Activated T-cell treated with anti-CD3 and anti-CD28 coated beads for 4 hours (primary cell): ENCODE data around the gene RNF7.
"Not testable (repeated sequence)": the region's sequence is repeated elsewhere in the genome, so short reads cannot be mapped to it uniquely, and the experiment has no call there.

Experiments used
- DNase-seq: peaks from one replicate; pipeline ENCODE4 v3.0.0-alpha.2; 2020

RNF7 gene

DNA sequence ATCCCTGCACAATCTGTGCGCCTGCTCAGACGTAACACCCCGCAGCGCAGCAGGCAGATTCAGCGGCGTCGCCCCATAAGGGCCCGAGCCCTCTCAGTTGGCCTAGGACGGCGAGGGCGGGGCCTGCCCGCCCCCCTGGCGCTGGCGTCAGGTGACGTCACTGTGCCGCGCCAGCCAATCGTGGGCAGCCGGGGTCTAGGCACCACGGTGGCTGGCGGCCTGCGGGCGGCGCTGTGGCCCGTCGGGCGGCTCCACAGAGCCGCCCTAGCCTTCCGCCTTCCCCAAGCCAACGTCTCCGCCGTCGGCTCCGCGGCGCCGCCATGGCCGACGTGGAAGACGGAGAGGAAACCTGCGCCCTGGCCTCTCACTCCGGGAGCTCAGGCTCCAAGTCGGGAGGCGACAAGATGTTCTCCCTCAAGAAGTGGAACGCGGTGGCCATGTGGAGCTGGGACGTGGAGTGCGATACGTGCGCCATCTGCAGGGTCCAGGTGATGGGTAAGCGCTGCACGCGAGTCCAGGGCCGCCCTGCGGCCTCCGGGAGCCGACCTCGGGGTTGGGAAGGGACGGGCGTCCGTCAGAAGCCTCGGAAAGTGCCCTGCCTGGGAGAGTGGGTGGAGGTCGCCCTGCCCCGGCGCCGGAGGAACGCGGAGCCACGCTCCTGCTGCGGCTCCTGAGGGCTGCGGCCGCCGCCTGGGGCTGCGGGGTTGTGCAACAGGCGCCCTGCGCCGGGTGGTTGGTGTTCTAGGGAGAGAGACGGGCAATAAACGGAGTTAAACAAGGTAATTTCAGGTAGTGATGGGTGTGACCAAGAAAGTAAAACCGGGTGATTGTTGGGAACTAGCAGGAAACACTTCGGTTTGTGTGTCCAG is at the start of gene RNF7:
Gene RNF7 (plus strand): TSS at position 277 of the 869 bp plus-strand sequence. CDS start 44 bp downstream, at position 321.
- peak; percentile 95 for DNase-seq

DNA sequence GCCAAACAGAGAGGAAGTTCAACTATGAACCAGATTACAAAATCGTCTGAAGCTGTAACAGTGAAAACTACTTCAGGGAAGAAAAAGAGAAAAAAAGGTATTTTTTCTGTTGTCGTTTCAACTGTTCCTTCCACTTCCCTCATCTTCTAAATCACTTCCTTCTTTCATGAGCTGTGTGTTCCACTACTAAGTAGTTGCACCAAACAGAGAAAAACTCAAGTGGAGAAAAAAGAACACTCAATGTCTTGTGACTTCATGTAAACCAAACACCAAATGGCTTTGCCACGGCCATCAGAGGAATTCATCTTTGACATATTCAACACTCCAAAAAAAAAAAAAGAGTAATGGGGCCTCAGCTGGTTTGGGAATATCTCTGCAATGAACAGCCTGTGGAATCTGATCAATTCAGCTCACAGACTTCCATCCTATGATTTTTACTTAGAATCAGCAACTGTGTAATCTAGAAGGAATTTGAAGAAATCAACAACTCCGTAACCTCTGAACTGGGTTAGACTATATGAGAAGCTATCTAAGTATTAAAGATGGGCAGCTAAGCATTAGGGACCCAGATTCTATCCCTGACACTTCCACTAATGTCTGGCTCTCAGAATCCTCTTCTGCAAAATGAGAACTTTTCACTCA is 47.5 kb upstream of the RNF7 start:
- no peak for DNase-seq

DNA sequence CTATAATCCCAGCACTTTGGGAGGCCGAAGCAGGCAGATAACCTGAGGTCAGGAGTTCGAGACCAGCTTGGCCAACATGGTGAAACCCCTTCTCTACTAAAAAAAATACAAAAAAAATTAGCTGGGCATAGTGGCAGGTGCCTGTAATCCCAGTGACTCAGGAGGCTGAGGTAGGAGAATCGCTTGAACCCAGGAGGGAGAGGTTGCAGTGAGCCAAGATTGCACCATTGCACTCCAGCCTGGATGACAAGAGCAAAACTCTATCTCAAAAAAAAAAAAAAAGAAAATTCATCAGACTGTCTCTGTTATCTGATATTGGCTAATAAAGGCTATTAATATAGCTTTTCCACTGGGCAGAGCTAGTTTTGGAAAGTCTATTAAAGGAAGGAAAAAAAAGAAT is 46.6 kb upstream of the RNF7 start:
- not testable (repeated sequence) for DNase-seq

DNA sequence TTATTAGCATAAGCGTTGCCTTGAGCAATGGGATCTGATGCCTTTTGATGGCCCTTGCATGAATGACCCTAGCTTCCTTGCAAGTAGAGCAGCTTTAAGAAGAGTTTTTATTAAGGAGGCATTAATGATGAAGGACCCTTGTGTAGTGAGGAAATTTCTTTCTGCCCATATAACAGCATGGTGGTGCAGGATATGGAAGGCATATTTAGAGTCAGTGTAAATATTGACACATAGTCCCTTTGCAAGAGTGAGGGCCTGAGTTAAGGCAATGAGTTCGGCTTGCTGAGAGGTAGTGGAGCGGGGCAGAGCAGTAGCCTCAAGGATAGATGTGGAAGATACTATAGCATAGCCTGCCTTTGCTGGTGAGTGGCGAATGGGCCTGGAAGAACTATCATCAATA is 45.1 kb upstream of the RNF7 start:
- DNase-seq, result not testable (repeated sequence)

DNA sequence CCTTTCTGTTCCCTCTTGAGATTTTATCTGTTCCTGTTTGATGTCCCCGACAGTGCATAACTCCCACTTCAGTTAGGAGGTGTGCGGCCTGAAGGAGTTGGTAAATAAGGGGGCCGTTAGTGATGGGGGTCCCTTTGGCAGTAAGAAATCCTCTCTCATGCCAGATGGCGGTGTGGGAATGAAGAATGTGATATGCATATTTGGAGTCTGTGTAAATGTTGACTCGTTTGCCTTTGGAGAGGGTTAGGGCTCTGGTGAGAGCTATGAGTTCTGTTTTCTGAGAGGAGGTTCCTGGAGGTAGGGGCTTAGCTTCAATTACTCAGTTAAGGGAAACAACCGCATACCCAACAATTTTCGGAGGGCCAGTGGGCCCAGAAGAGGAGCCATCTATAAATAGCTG is 38.8 kb upstream of the RNF7 start:
- no peak for DNase-seq

DNA sequence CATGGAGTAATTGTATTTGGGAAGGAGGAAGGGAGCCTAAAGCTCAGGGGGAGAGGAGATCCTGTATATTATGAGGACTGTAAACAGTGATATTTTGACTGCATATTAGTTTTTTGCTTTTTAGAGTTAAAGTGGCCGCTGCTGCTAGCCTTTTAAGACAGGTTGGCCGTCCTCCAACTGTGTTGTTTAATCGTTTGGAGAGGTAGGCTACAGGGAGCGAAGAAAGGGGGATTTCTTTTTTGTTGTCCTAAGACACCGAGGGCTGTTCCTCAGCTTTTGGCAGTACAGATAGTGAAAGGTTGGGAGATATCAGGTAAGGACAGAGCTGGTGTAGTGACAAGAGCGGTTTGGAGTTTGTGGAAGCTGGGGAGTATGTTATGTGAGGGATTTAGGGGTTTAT is 38.2 kb upstream of the RNF7 start:
- DNase-seq, result no peak

DNA sequence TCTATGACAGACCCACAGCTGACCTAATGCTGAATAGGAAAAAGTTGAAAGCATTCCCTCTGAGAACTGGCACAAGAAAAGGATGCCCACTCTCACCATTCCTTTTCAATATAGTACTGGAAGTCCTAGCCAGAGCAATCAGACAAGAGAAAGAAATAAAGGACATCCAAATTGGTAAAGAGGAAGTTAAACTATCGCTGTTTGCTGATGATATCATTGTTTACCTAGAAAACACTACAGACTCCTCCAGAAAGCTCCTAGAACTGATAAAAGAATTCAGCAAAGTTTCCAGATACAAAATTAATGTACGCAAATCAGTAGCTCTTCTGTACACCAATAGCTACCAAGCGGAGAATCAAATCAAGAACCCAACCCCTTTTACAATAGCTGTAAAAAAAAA is 34.7 kb upstream of the RNF7 start:
- DNase-seq, result not testable (repeated sequence)

DNA sequence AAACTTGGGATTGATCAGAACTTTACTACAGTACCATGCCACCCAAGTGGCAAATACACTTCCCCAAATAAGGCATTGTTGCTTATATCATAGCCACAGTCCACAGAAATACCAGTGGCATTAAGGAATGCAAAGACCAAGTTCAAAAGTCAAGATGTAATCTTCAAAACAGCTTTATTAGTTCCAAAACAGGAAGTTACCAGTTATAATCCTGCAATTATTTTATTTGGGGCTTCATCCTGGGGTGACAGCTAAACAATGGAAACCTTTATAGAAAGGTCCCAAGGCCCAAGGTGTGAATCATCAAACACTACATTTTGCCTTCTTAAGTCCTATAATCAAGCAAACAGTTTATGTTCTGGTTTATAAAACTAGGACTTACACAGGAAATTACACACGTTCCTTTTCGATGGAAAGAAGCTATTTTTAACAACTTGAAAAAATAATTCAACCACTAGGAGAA is 30.3 kb upstream of the RNF7 start:
- no peak for DNase-seq

DNA sequence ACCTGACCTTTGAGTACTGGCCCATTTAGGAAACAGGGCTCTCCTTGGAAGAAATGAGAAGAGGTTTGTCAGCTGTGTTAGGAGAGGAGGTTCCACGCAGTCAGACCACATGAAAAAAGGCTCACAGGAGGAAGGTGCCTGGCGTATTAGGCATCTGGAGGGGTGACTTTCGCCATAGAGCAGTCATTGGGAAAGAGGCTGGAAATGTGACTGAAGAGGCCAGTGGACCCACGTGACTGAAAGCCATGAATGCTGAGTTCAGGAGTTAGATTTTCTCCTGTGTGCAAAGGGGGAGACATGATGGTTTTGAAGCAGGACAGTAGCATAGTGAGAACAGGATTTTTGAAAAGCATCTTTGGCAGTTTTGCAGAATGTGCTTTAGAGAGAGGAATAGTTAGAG is 29.7 kb upstream of the RNF7 start:
- DNase-seq, result no peak

DNA sequence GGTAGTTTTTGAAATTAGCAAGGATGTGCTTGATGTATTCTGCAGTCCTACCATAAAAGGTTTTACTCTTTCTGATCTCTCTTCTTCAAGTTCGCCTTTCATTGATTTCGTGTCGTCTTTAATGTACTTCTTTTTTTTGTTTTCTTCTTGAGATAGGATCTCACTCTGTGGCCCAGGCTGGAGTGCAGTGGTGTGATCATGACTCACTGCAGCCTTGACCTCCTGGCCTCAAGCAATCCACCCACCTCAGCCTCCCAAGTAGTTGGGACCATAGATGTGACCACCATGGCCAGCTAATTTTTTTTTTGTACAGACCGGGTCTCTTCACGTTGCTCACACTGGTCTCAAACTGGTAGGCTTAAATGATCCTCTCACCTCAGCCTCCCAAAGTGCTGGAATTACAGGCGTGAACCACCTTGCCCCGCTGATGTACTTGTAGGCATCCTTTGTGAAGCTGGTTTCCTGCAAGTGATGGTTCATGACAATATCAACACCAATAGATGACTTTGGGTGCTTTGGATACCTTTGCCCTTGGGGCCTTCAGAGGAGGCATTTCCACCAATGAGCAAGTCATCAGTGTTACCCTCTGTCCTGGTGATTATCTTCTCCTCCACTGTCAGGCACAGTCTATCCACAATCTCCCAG is 28.9 kb upstream of the RNF7 start:
- no peak for DNase-seq

DNA sequence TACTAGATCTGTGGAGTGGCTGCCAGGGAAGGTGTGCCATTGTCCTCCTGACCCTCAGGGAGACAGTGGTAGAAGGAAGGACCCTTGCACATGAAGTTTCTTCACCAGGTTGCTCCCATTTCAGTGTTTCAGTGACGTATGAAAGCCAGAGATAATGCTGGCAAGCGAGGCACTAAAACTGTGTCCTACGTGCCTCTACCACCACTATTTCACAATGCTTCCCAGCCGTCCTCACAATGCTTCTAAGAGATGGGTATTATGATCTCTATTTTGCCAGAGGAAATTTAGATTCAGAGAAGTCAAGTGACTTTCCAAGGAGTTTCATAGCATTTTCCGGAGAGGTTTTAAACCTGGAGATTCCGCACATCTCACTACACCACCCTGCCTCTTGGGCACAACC is 28.0 kb upstream of the RNF7 start:
- no peak for DNase-seq

DNA sequence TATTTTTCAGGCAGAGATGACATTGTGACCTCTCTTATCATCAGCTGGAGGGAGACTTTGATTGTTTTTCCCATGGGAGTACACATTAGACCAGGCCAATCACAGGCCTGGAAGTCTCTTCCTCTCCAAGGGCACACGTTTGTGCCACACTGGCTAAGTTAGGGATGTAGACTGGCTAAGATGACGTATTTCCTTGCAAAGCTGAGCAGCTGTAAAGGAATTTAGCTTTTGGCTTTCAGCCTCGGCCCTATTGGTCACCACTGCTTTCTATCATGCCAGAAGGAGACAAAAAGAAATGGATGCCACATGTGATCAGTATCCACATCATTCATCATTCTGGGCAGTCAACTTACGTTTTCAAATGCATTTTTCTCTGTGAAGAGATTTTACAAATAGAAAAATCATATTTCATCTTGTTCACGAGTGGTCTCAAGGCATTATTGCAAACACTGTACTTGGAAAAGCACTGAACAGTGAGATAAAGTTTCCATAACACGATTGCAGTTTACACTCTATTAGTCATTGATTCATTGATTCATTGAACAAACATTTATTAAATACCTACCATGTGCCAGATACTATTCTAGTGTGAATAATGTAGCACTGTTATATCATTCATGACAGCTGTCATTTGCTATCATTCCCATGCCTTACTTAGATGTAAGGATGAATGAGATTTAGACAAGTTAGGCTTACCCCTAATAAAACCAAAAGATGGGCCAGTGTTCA is 27.0 kb upstream of the RNF7 start:
- DNase-seq, result no peak

DNA sequence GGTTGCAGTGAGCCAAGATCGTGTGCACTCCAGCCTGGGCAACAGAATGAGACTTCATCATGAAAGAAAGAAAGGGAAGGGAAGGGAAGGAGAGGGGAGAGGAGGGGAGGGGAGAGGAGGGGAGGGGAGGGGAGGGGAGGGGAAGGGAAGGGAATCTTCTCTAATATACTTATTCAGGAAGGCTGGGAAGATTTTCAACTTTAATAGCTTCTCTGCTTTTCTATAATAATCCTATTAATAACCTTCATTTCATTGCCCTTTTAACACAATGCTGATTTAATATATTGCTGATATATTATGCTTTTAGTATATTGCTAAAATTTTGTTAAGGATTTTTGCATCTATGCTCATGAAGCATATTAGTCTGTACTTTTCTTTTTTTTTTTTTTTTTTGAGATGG is 23.4 kb upstream of the RNF7 start:
- no peak for DNase-seq

DNA sequence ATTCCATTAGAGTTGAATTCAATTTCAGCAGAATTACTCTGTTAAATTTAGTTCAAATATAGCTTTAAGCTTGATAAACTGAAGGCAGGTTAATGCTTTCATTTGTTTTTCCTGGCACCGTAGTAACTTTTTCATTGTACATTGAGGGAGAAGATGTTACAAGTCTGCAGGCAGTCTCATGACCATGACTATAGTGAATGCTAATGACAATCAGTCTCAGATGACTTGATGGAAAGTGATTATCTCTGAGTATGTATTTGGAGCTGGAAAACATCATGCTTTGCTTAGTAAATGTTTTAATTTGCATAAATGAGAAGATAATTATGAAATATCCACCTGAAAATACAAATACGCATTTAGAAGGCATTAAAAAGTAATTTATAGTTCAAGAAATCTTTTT is 16.0 kb upstream of the RNF7 start:
- DNase-seq, result no peak

DNA sequence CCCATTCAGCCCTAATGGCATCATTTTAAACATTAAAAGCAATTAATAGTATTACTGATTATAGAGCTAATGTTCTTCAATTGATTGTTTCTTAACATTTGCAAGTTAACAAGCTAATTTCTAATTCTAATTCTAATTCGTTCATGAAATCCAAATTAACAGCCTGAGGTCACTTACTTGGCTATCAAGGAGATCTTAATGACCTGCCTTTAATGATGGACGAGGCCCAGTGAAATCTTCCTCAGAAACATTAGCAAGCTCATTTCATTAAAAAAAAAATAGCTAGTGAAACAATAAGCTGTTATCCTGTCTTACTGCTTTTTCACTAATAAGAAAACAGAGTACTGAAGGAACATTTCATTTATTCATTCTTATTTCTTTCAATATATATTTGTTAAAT is 15.4 kb upstream of the RNF7 start:
- no peak for DNase-seq

DNA sequence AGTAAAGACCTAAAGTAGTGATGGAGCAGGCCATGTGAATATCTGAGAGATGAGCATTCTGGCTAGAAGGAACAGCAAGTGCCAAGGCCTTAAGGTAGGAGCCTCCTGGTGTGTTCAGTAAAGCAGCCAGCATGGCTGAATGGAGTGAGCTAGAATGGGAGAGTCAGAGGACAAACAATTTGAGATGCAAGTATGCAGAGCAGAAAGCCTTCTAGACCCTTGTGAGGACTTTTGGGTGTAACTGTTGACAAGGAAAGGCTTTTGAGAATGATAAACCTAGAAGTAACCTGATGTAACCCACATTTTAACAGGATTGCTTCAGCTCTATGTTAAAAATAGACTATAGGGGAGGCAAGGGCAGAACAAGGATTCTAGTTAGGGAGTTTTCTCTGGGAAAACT is 14.8 kb upstream of the RNF7 start:
- no peak for DNase-seq

DNA sequence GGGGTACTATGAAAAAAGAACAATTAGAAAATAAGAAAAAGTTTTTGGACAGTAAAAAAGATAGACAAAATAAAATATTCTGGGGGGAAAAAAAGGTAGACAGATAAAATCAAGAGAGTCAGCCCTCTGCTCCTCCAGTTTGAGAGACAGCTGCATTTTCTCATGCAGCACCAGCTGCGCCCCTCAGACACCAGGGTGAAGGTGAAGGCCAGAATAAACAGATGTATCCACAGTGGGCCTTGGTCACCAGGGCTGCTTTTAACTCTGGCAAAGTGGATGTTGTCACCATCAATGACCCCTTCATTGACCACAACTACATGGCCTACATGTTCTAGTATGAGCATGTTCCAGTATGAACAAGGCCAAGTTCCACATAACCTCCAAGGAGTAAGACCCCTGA is 13.9 kb upstream of the RNF7 start:
- no peak for DNase-seq

DNA sequence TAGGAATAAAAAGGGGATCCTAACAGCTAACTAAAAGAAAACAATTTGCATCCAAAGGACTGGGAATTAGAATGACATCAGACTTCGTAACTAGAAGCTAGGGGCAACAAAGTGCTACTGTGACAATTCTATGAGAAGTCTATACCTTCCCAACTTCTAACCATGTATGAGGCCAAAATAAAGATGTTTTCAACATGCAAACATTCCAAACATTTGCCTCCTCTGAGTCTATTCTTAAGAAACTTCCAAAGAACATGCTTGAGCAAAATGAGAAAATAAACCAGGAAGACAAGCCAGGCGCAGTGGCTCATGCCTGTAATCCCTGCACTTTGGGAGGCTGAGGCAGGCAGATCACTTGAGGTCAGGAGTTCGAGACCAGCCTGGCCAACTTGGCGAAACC is 13.1 kb upstream of the RNF7 start:
- DNase-seq, result no peak

DNA sequence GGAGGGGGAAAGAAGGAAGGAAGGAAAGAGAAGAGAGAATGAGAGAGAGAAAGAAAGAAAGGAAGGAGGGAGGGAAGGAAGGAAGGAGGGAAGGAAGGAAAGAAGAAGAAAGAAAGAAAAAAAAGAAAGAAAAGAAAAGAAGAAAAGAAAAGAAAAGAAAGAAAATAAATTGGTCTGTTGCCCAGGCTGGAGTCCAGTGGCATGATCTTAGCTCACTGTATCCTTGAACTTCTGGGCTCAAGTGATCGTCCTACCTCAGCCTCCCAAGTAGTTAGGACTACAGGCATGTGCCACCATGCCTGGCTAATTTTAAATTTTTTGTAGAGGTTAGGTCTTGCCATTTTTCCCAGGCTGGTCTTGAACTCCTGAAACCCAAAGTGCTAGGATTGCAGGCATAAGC is 11.6 kb upstream of the RNF7 start:
- no peak for DNase-seq

DNA sequence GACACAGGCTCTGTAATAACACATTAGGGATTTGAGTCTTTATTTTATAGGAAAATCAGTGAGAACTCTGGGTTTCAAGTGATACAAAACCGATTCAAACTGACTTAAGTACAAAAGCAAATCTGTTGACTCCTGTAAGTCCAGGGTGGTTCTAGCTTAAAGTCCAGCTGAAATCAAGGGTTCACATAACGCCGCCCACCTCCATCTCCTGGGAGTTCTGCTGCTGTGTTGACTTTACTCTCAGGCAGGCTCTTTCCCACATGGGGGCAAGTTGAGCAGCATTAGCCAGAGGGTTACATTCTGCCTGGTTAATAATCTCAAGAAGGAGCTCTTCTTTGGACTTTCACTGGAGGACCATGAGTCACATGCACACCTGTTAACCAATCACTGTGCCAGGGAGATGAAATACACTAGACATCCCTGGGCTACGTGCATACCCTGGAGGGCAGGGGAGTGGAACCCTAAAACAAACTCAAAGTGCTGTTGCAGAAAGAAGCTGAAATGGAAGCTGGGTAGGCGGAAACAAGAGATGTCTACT is 9.7 kb upstream of the RNF7 start:
- no peak for DNase-seq

DNA sequence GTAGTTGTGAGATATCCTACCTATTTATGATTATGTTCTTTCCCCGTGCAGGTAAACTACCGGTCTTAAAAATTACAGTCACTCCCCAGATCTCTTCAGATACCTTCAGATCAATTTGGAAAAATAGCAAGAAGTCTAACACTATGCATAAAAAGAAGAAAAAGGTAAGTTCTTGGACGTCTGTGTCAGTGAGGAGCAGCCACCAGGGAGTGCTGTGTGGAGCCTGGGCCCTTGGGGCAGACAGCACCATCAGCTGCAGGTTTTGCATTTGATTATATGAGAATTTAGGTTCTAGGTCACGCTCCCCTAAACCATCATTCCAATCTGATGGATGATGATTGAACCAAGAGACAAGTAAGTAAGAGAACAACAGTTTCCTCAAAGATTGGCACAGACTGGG is 8.9 kb upstream of the RNF7 start:
- DNase-seq, result no peak

DNA sequence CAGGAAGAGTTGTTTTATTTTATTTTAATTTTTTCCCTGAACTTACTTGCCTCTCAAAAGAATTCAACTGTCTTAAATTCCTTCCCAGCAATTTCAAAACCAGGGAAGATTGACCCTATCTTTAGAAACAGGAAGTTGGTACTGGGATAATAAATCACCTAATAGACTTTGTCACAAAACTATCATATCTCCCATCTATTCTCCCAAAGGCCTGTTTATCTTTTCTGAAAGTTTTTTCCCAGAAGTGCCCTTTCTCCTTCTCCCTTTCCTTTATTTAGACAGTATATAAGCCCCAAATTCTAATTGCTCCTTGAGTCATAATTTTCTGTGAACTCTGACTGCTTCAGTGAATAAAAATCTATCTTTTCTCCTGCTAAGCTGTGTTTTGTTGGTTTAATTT is 2.9 kb upstream of the RNF7 start:
- DNase-seq, result no peak
